ENCODE results near the gene OPHN1.

OPHN1 gene

DNA sequence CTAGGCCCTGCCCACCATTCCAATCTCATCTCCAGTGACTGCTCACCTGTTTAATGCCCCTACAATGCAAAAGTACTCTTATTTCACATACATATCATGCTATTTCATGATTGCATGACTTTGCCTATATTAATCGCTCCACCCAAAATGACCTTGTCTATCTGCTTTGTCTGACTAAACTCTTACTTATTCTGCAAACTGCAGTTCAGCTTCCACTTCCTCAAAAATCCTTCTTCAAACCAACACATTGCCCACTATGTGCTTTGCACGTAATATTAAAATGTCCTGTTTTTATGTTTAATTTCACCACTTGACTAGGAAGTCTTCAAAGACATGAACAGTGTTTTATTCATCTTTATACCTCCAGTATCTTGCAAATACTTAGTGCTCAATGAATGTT, 229.6 kb downstream of the OPHN1 start:
- Histone ChIP-seq H3K9me3 (ENCODE audit: control insufficient read depth, low read length) (no peaks in the 10 kb centered on the region), H3K4me1 (ENCODE audit: control insufficient read depth, insufficient read depth, low read length) (no peaks in the 10 kb centered on the region), H3K9ac (ENCODE audit: low read length) (no peak overlapping the region), H3K27me3 (ENCODE audit: control insufficient read depth, insufficient read depth, low read length) (no peaks in the 10 kb centered on the region), H3K4me3 (ENCODE audit: low read length) (no peak overlapping the region), H3K36me3 (ENCODE audit: control insufficient read depth, insufficient read depth, low read length) (no peaks in the 10 kb centered on the region)

GRCh38 chrX:68203211-68203610, 230.1 kb downstream of the OPHN1 start:
- Histone ChIP-seq H3K9ac (ENCODE audit: low read length) (no peak overlapping the region), H3K4me3 (ENCODE audit: low read length) (no peak overlapping the region), H3K36me3 (ENCODE audit: control insufficient read depth, insufficient read depth, low read length) (no peaks in the 10 kb centered on the region), H3K27me3 (ENCODE audit: control insufficient read depth, insufficient read depth, low read length) (no peaks in the 10 kb centered on the region), H3K9me3 (ENCODE audit: control insufficient read depth, low read length) (no peaks in the 10 kb centered on the region), H3K4me1 (ENCODE audit: control insufficient read depth, insufficient read depth, low read length) (no peaks in the 10 kb centered on the region)

DNA sequence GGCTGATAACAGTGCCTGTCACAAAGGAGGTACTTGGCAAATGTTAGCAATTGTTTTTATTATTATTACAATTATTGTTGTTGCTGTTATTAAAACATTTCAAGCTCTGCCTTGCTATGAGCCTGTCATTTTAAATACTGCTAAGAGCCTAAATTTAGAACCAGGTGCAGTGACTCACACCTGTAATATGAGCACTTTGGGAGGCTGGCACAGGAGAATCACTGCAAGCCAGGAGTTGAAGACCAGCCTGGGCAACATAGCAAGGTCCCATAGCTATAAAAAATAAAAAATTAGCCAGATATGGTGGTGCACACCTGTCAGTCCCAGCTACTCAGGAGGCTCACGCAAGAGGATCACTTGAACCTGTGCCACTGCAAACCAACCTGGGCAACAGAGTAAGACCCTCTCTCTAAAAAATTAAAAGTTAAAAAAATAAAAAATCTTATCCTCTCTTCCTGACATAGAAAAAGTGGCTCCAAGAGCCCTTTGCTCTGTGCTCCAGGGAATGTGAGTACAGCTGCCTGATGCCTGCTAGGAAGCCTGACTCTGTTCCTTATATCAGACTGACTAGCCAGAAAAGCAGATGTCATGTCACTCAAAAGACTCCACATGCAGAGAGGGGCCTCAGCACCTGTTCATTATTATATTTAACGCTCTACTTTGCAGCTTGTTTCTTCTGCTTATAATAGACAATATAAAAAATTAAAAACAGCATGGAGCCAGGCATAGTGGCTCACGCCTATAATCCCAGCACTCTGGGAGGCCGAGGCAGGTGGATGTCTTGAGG, 234.0 kb downstream of the OPHN1 start:
- H3K27me3 ChIP-seq (ENCODE audit: control insufficient read depth, insufficient read depth, low read length), result no peaks in the 10 kb centered on the region
- no peak overlapping the region for H3K4me3 ChIP-seq (ENCODE audit: low read length)
- H3K9me3 ChIP-seq (ENCODE audit: control insufficient read depth, low read length), result no peaks in the 10 kb centered on the region
- no peak overlapping the region for H3K9ac ChIP-seq (ENCODE audit: low read length)
- no peaks in the 10 kb centered on the region for H3K4me1 ChIP-seq (ENCODE audit: control insufficient read depth, insufficient read depth, low read length)
- no peaks in the 10 kb centered on the region for H3K36me3 ChIP-seq (ENCODE audit: control insufficient read depth, insufficient read depth, low read length)

DNA sequence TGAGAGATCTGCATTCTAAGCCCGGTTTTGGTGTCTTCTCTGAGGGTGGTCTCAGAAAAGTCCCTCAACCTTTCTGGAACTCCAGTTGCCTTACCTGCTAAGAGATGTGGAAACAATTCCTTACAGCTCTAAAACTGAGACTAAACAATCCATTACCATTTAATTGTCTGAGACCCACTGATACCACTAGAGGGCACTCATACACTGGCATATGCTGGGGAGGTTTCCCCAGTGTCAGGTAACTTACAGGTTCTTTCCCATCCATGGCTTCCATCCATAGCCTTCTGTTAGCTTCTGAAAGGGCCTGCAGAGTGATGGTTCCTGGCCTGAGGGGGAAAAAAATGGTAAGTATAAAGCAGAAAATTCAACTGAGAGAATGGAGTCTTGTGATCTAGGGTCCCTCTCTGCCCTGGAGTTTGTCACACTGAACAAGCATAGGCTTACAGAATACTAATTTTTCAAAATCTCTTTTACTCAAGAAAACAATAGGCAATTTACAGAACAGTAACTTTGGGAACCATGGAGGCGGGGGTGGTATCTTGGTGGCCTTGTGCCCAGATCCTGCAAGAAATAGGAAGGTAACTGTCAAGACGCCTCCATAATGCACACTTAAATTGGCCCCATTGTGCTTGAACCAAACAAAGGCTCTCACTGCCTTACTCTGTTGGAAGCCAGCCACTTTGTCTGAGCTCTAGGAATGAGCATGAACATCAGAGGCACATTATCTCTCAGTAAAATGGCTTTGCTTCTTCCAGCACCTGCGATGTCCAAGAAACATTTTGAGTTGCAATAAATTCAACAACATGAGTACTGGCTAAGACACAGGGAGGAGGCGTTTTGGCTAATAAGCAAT, 236.1 kb downstream of the OPHN1 start:
- Histone ChIP-seq H3K36me3 (ENCODE audit: control insufficient read depth, insufficient read depth, low read length) (no peaks in the 10 kb centered on the region), H3K9me3 (ENCODE audit: control insufficient read depth, low read length) (no peaks in the 10 kb centered on the region), H3K4me3 (ENCODE audit: low read length) (no peak overlapping the region), H3K4me1 (ENCODE audit: control insufficient read depth, insufficient read depth, low read length) (no peaks in the 10 kb centered on the region), H3K27me3 (ENCODE audit: control insufficient read depth, insufficient read depth, low read length) (no peaks in the 10 kb centered on the region), H3K9ac (ENCODE audit: low read length) (no peak overlapping the region)

DNA sequence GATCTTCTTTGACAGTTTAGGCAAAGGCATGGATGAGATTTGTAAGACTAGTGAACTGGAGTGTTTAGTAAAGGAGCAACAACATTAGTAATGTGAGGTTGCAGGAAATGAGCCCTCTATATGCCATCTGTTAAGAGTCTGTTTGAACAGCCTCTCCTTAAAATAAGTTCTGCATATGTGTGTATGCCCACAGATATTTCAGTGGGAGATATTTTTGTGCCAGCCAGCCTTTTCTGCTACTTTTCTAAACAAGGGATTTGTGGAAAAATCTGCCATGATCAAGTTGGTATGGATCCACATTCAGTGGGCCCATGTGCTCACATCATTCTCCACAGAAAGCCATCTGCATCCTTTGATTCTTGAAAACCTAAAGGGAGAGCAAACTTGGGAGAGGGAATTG, 237.7 kb downstream of the OPHN1 start:
- H3K4me1 ChIP-seq (ENCODE audit: control insufficient read depth, insufficient read depth, low read length), result no peaks in the 10 kb centered on the region
- H3K9ac ChIP-seq (ENCODE audit: low read length), result no peak overlapping the region
- H3K4me3 ChIP-seq (ENCODE audit: low read length), result no peak overlapping the region
- no peaks in the 10 kb centered on the region for H3K27me3 ChIP-seq (ENCODE audit: control insufficient read depth, insufficient read depth, low read length)
- no peaks in the 10 kb centered on the region for H3K36me3 ChIP-seq (ENCODE audit: control insufficient read depth, insufficient read depth, low read length)
- no peaks in the 10 kb centered on the region for H3K9me3 ChIP-seq (ENCODE audit: control insufficient read depth, low read length)

DNA sequence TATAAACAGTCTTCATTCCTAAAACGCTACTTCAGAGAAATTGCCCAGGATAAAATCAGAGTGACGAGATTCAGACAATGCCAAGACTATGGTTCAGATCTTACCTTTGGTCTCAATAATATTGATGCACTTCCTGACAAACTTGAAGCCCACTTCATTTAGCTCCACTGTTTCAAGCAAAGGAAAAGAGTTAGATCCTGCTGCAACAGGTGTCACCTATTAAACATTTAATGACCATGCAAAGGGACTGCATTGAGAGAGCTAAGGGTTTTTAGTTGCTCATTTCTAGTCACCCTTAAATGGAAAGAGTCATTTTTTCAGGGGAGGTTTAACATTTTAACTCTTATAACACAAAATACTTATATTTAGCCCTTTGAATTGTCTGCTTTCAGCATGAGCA, 239.5 kb downstream of the OPHN1 start:
- Histone ChIP-seq H3K27me3 (ENCODE audit: control insufficient read depth, insufficient read depth, low read length) (no peaks in the 10 kb centered on the region), H3K36me3 (ENCODE audit: control insufficient read depth, insufficient read depth, low read length) (no peaks in the 10 kb centered on the region), H3K9ac (ENCODE audit: low read length) (no peak overlapping the region), H3K4me3 (ENCODE audit: low read length) (no peak overlapping the region), H3K4me1 (ENCODE audit: control insufficient read depth, insufficient read depth, low read length) (no peaks in the 10 kb centered on the region), H3K9me3 (ENCODE audit: control insufficient read depth, low read length) (no peaks in the 10 kb centered on the region)

DNA sequence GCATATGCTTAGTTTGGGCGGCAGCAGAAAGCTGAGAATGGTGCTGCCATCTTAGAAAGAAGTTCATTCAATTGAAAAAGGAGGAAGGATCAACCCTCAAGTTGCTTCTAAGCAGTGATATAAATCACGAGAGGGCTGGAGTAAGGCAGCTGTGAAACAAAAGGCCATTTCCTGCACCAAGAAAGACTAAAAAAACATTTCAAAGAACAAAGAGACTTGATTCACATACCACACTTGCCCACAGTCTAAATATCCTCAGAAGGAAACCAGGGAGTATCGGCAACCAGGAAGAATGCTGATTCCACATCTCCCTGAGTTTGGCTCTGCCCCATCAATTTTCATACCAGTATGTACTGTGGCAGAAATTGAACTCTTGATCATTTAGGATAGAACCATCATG, 240.1 kb downstream of the OPHN1 start:
- no peaks in the 10 kb centered on the region for H3K4me1 ChIP-seq (ENCODE audit: control insufficient read depth, insufficient read depth, low read length)
- H3K27me3 ChIP-seq (ENCODE audit: control insufficient read depth, insufficient read depth, low read length), result no peaks in the 10 kb centered on the region
- H3K36me3 ChIP-seq (ENCODE audit: control insufficient read depth, insufficient read depth, low read length), result no peaks in the 10 kb centered on the region
- no peak overlapping the region for H3K4me3 ChIP-seq (ENCODE audit: low read length)
- no peak overlapping the region for H3K9ac ChIP-seq (ENCODE audit: low read length)
- no peaks in the 10 kb centered on the region for H3K9me3 ChIP-seq (ENCODE audit: control insufficient read depth, low read length)

DNA sequence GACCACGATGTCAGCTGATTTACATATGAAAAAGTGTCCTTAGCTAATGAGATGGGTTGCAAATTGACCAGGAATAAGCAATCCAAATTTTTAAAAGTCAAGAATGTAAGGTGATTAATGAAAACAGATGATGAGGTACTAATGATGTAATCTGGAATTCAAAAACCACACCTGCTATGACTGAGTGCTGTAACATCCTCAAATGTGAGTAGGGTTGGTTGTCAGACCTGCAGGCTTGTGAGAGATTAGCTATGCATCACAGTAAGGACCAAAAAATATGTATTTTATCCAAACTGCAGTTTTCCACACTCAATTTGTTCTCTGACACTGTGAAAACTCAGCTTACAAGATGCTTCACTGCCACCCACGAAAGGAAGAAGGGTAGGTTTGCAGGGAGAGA, 242.5 kb downstream of the OPHN1 start:
- Histone ChIP-seq H3K36me3 (ENCODE audit: control insufficient read depth, insufficient read depth, low read length) (no peaks in the 10 kb centered on the region), H3K27me3 (ENCODE audit: control insufficient read depth, insufficient read depth, low read length) (no peaks in the 10 kb centered on the region), H3K4me3 (ENCODE audit: low read length) (no peak overlapping the region), H3K9me3 (ENCODE audit: control insufficient read depth, low read length) (no peaks in the 10 kb centered on the region), H3K4me1 (ENCODE audit: control insufficient read depth, insufficient read depth, low read length) (peaks cover 3% of the 10 kb centered on the region), H3K9ac (ENCODE audit: low read length) (no peak overlapping the region)

GRCh38 chrX:68186552-68187262, 246.6 kb downstream of the OPHN1 start:
- H3K9me3 ChIP-seq (ENCODE audit: control insufficient read depth, low read length), result no peaks in the 10 kb centered on the region
- no peak overlapping the region for H3K9ac ChIP-seq (ENCODE audit: low read length)
- no peak overlapping the region for H3K4me3 ChIP-seq (ENCODE audit: low read length)
- H3K36me3 ChIP-seq (ENCODE audit: control insufficient read depth, insufficient read depth, low read length), result no peaks in the 10 kb centered on the region
- H3K27me3 ChIP-seq (ENCODE audit: control insufficient read depth, insufficient read depth, low read length), result no peaks in the 10 kb centered on the region
- peaks cover 3% of the 10 kb centered on the region for H3K4me1 ChIP-seq (ENCODE audit: control insufficient read depth, insufficient read depth, low read length)

DNA sequence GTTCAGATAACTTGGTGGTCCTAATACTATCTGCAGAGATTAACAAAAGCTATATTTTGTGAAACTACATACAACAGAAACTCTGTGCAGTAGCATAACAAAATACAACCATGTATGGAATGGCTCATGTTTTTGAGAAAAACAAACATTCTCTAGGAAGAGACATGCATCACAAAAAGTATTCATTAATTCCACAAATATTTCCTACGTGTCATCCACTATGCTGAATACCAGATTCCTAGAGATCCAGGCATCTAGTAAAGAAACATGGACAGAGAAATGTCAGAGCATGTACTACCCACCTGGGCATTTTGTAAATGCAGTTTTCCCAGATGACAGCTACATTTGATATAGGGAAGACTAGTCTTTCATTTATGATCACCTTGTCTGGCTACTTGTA, 248.1 kb downstream of the OPHN1 start:
- Histone ChIP-seq H3K4me3 (ENCODE audit: low read length) (no peak overlapping the region), H3K4me1 (ENCODE audit: control insufficient read depth, insufficient read depth, low read length) (peaks cover 3% of the 10 kb centered on the region), H3K9ac (ENCODE audit: low read length) (no peak overlapping the region), H3K36me3 (ENCODE audit: control insufficient read depth, insufficient read depth, low read length) (no peaks in the 10 kb centered on the region), H3K27me3 (ENCODE audit: control insufficient read depth, insufficient read depth, low read length) (no peaks in the 10 kb centered on the region), H3K9me3 (ENCODE audit: control insufficient read depth, low read length) (no peaks in the 10 kb centered on the region)

- Histone ChIP-seq H3K27me3 (ENCODE audit: control insufficient read depth, insufficient read depth, low read length) (no peaks in the 10 kb centered on the region), H3K9me3 (ENCODE audit: control insufficient read depth, low read length) (no peaks in the 10 kb centered on the region), H3K4me1 (ENCODE audit: control insufficient read depth, insufficient read depth, low read length) (peaks cover 3% of the 10 kb centered on the region), H3K36me3 (ENCODE audit: control insufficient read depth, insufficient read depth, low read length) (no peaks in the 10 kb centered on the region), H3K4me3 (ENCODE audit: low read length) (no peak overlapping the region), H3K9ac (ENCODE audit: low read length) (no peak overlapping the region)
These were observed 249.6 kb downstream of the OPHN1 start for GRCh38 chrX:68183612-68184214.

GRCh38 chrX:68180579-68180978, 252.7 kb downstream of the OPHN1 start:
- H3K27me3 ChIP-seq (ENCODE audit: control insufficient read depth, insufficient read depth, low read length), result no peaks in the 10 kb centered on the region
- no peaks in the 10 kb centered on the region for H3K9me3 ChIP-seq (ENCODE audit: control insufficient read depth, low read length)
- no peak overlapping the region for H3K4me3 ChIP-seq (ENCODE audit: low read length)
- H3K4me1 ChIP-seq (ENCODE audit: control insufficient read depth, insufficient read depth, low read length), result no peaks in the 10 kb centered on the region
- no peaks in the 10 kb centered on the region for H3K36me3 ChIP-seq (ENCODE audit: control insufficient read depth, insufficient read depth, low read length)
- H3K9ac ChIP-seq (ENCODE audit: low read length), result no peak overlapping the region

Data from mucosa of stomach (tissue), 1 donor.